GM23338 (cell line): ENCODE measurements around the gene TCEAL3. TPM values are rescaled to one million over a fixed set of nuclear protein-coding genes. Genes with fewer than 3 reads are reported as not detected.

ENCODE experiments used
- ATAC-seq: fragments of 200-7000 bp; cut with Tn5 transposase; 3 replicates; pipeline ENCODE4 v1.9.1; 2020
- DNase-seq: peaks from one replicate; pipeline ENCODE4 v3.0.0-alpha.2; 2015; ENCODE audit warnings: low spot score
- H2AFZ ChIP-seq: fragments of 200-600 bp; sonication (generic); 2 replicates; pipeline ENCODE4 v1.8.0; 2016; ENCODE audit warnings: antibody characterized with exemption, mild to moderate bottlenecking, moderate library complexity
- H3F3A ChIP-seq: fragments of 200-600 bp; sonication (generic); replicated peaks from 2 replicates; pipeline ENCODE4 v1.8.0; 2017; ENCODE audit warnings: antibody characterized with exemption, mixed run types, low read depth
- H3K27ac ChIP-seq: fragments of 200-600 bp; sonication (generic); 2 replicates; pipeline ENCODE4 v1.6.1; 2016; ENCODE audit warnings: low read depth
- H3K27me3 ChIP-seq: fragments of 200-600 bp; sonication (generic); 2 replicates; pipeline ENCODE4 v1.8.0; 2016; ENCODE audit warnings: mild to moderate bottlenecking, mixed run types, moderate library complexity; ENCODE audit not compliant: insufficient read depth
- H3K36me3 ChIP-seq: fragments of 200-600 bp; sonication (generic); 2 replicates; pipeline ENCODE4 v1.8.0; 2016; ENCODE audit warnings: mild to moderate bottlenecking; ENCODE audit not compliant: insufficient read depth
- H3K4me1 ChIP-seq: fragments of 200-600 bp; sonication (generic); 2 replicates; pipeline ENCODE4 v1.8.0; 2016; ENCODE audit warnings: mild to moderate bottlenecking, moderate library complexity; ENCODE audit not compliant: insufficient read depth
- H3K4me2 ChIP-seq: fragments of 200-600 bp; sonication (generic); 2 replicates; pipeline ENCODE4 v1.7.1; 2017; ENCODE audit warnings: mixed run types
- H3K4me3 ChIP-seq: fragments of 200-600 bp; sonication (generic); 2 replicates; pipeline ENCODE4 v1.6.1; 2016; ENCODE audit warnings: mixed run types
- H3K79me2 ChIP-seq: fragments of 200-600 bp; sonication (generic); replicated peaks from 2 replicates; pipeline ENCODE4 v1.8.0; 2017; ENCODE audit warnings: mild to moderate bottlenecking; ENCODE audit not compliant: insufficient read depth
- H3K9me2 ChIP-seq: fragments of 200-600 bp; sonication (generic); 2 replicates; pipeline ENCODE4 v1.8.0; 2017; ENCODE audit not compliant: insufficient read depth
- H4K20me1 ChIP-seq: fragments of 200-600 bp; sonication (generic); replicated peaks from 2 replicates; pipeline ENCODE4 v1.8.0; 2017; ENCODE audit warnings: mild to moderate bottlenecking; ENCODE audit not compliant: insufficient read depth
- H3K27ac Mint-ChIP-seq: 2 replicates; pipeline ENCODE4 v1.8.0; 2020; ENCODE audit warnings: inconsistent platforms, mild to moderate bottlenecking, moderate library complexity, mixed read lengths
- H3K27me3 Mint-ChIP-seq: 3 replicates; pipeline ENCODE4 v1.8.0; 2022; ENCODE audit warnings: low read depth, mild to moderate bottlenecking, moderate library complexity, mixed read lengths, inconsistent platforms; ENCODE audit not compliant: insufficient read depth, poor library complexity
- H3K36me3 Mint-ChIP-seq: 3 replicates; pipeline ENCODE4 v1.8.0; 2021; ENCODE audit warnings: low read depth, mild to moderate bottlenecking, inconsistent platforms, moderate library complexity, mixed read lengths
- H3K4me1 Mint-ChIP-seq: 3 replicates; pipeline ENCODE4 v1.8.0; 2020; ENCODE audit warnings: mild to moderate bottlenecking, inconsistent platforms, mixed read lengths
- H3K4me3 Mint-ChIP-seq: 3 replicates; pipeline ENCODE4 v1.8.0; 2021; ENCODE audit warnings: moderate library complexity, mild to moderate bottlenecking, inconsistent platforms, mixed read lengths
- H3K9me3 Mint-ChIP-seq: 3 replicates; pipeline ENCODE4 v1.8.0; 2020; ENCODE audit warnings: moderate library complexity, mild to moderate bottlenecking, inconsistent platforms, mixed read lengths
- CREB1 ChIP-seq: fragments of 250-450 bp; sonication (Bioruptor Pico); IDR thresholded peaks from 2 replicates; pipeline ENCODE4 v1.5.0; 2020; ENCODE audit warnings: low read depth, mild to moderate bottlenecking, moderate library complexity
- CTCF ChIP-seq, 2 experiments: fragments of 200-600 bp in 1 of 2; sonication (generic) in 1 of 2; conservative IDR thresholded peaks; 2 replicates each; pipeline versions ENCODE4 v1.5.1 to v1.6.1; 2016 to 2017; ENCODE audit warnings: antibody characterized with exemption in 2 of 2, low read depth in 2 of 2, mild to moderate bottlenecking in 2 of 2, moderate library complexity in 1 of 2
- EZH2 ChIP-seq: fragments of 200-600 bp; sonication (generic); IDR thresholded peaks from one replicate; pipeline ENCODE4 v1.8.0; 2017; ENCODE audit warnings: antibody characterized with exemption, mild to moderate bottlenecking, low read depth; ENCODE audit not compliant: unreplicated experiment
- EZH2phosphoT487 ChIP-seq: fragments of 200-600 bp; sonication (generic); IDR thresholded peaks from one replicate; pipeline ENCODE4 v1.8.1; 2018; ENCODE audit warnings: antibody characterized with exemption; ENCODE audit not compliant: unreplicated experiment
- JUNB ChIP-seq: IDR thresholded peaks from one replicate; pipeline ENCODE4 v1.6.1; 2016; ENCODE audit warnings: antibody characterized with exemption; ENCODE audit not compliant: unreplicated experiment
- NANOG ChIP-seq: IDR thresholded peaks from 2 replicates; pipeline ENCODE4 v1.6.1; 2016; ENCODE audit warnings: antibody characterized with exemption, borderline replicate concordance
- POLR2AphosphoS5 ChIP-seq: IDR thresholded peaks from 2 replicates; pipeline ENCODE4 v1.6.1; 2016; ENCODE audit warnings: antibody characterized with exemption, low read depth
- REST ChIP-seq: IDR thresholded peaks from one replicate; pipeline ENCODE4 v1.6.1; 2018; ENCODE audit warnings: antibody characterized with exemption; ENCODE audit not compliant: unreplicated experiment
- STAT1 ChIP-seq: IDR thresholded peaks from one replicate; pipeline ENCODE4 v1.6.1; 2016; ENCODE audit warnings: antibody characterized with exemption; ENCODE audit not compliant: unreplicated experiment
- ZNF114 ChIP-seq: fragments of 250-450 bp; sonication (Bioruptor Pico); IDR thresholded peaks from 2 replicates; pipeline ENCODE4 v1.5.0; 2020; ENCODE audit warnings: mild to moderate bottlenecking, moderate library complexity
- ZNF331 ChIP-seq: fragments of 250-450 bp; sonication (Bioruptor Pico); IDR thresholded peaks from 2 replicates; pipeline ENCODE4 v1.5.0; 2020; ENCODE audit warnings: low read depth, mild to moderate bottlenecking, moderate library complexity
- polyA plus RNA-seq: library from polyadenylated mRNA; unstranded; fragments of >200 nt; fragmentation: Nextera tagmentation; extraction: Ambion mirVana; gene quantifications from 2 replicates; pipeline ENCODE4 v1.2.1, GENCODE V29; 2016
- total RNA-seq: library from RNA; depleted of rRNA; stranded (reverse); fragments of >200 nt; shearing (Covaris generic); gene quantifications from 2 replicates; pipeline ENCODE4 v1.2.3, GENCODE V29; 2014
- TF ChIP-seq, protein P1 (sequence below): IDR thresholded peaks from 2 replicates; pipeline ENCODE4 v1.6.1; 2016; ENCODE audit warnings: antibody characterized with exemption
- TF ChIP-seq, protein P2 (sequence below): fragments of 250-450 bp; sonication (Bioruptor Pico); IDR thresholded peaks from 2 replicates; pipeline ENCODE4 v1.5.0; 2020; ENCODE audit warnings: mild to moderate bottlenecking, moderate library complexity

Gene TCEAL3
- total and polyA plus RNA-seq, 2 experiments from 2014 or later: 5.2 to 31.1 TPM

- Mint-ChIP-seq H3K27ac (no peak overlapping the region), H3K4me1 (peaks cover 17% of the 10 kb centered on the region), H3K9me3 (no peaks in the 10 kb centered on the region; the same call in 2 of the 3 replicates), H3K27me3 (peaks cover 6% of the 10 kb centered on the region), H3K4me3 (no peak overlapping the region), H3K36me3 (peaks cover 6% of the 10 kb centered on the region; the same call in 1 of the 3 replicates)
- Histone ChIP-seq H3K79me2 (no peaks in the 10 kb centered on the region), H3K36me3 (no peaks in the 10 kb centered on the region), H3K27ac (no peak overlapping the region), H3F3A (no peaks in the 10 kb centered on the region), H2AFZ (no peak overlapping the region), H3K9me2 (no peaks in the 10 kb centered on the region), H3K4me3 (no peak overlapping the region), H4K20me1 (no peaks in the 10 kb centered on the region), H3K4me2 (no peak overlapping the region), H3K27me3 (peaks cover 9% of the 10 kb centered on the region; the same call in 1 of the 2 replicates), H3K4me1 (peaks cover 7% of the 10 kb centered on the region; the same call in 1 of the 2 replicates)
- no peak for DNase-seq
- TF ChIP-seq REST (no peak), EZH2 (no peak), NANOG (no peak), CTCF (conservative IDR thresholded peaks at IDR 0.05; ENCODE audit: low read depth in 2 of 2) (no peak), POLR2AphosphoS5 (no peak), STAT1 (no peak), ZNF114 (CRISPR knock-in tag) (no peak), CREB1 (CRISPR knock-in tag) (no peak), ZNF331 (CRISPR knock-in tag) (no peak), JUNB (no peak), EZH2phosphoT487 (no peak)
- TF ChIP-seq, protein P1, sequence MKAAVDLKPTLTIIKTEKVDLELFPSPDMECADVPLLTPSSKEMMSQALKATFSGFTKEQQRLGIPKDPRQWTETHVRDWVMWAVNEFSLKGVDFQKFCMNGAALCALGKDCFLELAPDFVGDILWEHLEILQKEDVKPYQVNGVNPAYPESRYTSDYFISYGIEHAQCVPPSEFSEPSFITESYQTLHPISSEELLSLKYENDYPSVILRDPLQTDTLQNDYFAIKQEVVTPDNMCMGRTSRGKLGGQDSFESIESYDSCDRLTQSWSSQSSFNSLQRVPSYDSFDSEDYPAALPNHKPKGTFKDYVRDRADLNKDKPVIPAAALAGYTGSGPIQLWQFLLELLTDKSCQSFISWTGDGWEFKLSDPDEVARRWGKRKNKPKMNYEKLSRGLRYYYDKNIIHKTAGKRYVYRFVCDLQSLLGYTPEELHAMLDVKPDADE: no peak
- TF ChIP-seq, protein P2, sequence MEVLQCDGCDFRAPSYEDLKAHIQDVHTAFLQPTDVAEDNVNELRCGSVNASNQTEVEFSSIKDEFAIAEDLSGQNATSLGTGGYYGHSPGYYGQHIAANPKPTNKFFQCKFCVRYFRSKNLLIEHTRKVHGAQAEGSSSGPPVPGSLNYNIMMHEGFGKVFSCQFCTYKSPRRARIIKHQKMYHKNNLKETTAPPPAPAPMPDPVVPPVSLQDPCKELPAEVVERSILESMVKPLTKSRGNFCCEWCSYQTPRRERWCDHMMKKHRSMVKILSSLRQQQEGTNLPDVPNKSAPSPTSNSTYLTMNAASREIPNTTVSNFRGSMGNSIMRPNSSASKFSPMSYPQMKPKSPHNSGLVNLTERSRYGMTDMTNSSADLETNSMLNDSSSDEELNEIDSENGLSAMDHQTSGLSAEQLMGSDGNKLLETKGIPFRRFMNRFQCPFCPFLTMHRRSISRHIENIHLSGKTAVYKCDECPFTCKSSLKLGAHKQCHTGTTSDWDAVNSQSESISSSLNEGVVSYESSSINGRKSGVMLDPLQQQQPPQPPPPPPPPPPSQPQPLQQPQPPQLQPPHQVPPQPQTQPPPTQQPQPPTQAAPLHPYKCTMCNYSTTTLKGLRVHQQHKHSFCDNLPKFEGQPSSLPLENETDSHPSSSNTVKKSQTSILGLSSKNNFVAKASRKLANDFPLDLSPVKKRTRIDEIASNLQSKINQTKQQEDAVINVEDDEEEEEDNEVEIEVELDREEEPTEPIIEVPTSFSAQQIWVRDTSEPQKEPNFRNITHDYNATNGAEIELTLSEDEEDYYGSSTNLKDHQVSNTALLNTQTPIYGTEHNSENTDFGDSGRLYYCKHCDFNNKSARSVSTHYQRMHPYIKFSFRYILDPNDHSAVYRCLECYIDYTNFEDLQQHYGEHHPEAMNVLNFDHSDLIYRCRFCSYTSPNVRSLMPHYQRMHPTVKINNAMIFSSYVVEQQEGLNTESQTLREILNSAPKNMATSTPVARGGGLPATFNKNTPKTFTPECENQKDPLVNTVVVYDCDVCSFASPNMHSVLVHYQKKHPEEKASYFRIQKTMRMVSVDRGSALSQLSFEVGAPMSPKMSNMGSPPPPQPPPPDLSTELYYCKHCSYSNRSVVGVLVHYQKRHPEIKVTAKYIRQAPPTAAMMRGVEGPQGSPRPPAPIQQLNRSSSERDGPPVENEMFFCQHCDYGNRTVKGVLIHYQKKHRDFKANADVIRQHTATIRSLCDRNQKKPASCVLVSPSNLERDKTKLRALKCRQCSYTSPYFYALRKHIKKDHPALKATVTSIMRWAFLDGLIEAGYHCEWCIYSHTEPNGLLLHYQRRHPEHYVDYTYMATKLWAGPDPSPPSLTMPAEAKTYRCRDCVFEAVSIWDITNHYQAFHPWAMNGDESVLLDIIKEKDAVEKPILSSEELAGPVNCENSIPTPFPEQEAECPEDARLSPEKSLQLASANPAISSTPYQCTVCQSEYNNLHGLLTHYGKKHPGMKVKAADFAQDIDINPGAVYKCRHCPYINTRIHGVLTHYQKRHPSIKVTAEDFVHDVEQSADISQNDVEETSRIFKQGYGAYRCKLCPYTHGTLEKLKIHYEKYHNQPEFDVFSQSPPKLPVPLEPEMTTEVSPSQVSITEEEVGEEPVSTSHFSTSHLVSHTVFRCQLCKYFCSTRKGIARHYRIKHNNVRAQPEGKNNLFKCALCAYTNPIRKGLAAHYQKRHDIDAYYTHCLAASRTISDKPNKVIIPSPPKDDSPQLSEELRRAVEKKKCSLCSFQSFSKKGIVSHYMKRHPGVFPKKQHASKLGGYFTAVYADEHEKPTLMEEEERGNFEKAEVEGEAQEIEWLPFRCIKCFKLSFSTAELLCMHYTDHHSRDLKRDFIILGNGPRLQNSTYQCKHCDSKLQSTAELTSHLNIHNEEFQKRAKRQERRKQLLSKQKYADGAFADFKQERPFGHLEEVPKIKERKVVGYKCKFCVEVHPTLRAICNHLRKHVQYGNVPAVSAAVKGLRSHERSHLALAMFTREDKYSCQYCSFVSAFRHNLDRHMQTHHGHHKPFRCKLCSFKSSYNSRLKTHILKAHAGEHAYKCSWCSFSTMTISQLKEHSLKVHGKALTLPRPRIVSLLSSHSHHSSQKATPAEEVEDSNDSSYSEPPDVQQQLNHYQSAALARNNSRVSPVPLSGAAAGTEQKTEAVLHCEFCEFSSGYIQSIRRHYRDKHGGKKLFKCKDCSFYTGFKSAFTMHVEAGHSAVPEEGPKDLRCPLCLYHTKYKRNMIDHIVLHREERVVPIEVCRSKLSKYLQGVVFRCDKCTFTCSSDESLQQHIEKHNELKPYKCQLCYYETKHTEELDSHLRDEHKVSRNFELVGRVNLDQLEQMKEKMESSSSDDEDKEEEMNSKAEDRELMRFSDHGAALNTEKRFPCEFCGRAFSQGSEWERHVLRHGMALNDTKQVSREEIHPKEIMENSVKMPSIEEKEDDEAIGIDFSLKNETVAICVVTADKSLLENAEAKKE (CRISPR knock-in tag): no peak
- ATAC-seq: no peak
Measured at GRCh38 chrX:103610282-103610681, 2.5 kb downstream of the TCEAL3 start.
